ENCODE results near the gene COL26A1.
"Not testable (repeated sequence)": the region's sequence is repeated elsewhere in the genome, so short reads cannot be mapped to it uniquely, and the experiment has no call there.

The COL26A1 gene

GRCh38 chr7:101402081-101402779, 39.6 kb downstream of the COL26A1 start:
- no peak for DNase-seq (ENCODE audit: low spot score)

DNA sequence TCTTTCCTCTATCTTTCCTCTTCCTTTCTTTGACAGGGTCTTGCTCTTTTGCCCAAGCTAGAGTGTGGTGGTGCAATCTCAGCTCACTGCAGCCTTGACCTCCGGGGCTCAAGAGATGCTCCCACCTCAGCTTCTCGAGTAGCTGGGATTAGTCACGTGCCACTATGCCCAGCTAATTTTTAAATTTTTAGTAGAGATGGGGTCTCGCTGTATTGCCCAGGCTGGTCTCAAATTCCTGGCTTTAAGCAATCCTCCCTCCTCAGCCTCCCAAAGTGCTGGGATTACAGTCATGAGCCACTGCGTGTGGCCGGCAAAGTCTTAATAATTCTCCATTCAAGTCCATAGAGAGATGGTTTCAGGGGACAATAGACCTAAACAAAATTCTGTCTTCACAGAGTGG, 40.2 kb downstream of the COL26A1 start:
- DNase-seq (ENCODE audit: low spot score) = no peak

DNA sequence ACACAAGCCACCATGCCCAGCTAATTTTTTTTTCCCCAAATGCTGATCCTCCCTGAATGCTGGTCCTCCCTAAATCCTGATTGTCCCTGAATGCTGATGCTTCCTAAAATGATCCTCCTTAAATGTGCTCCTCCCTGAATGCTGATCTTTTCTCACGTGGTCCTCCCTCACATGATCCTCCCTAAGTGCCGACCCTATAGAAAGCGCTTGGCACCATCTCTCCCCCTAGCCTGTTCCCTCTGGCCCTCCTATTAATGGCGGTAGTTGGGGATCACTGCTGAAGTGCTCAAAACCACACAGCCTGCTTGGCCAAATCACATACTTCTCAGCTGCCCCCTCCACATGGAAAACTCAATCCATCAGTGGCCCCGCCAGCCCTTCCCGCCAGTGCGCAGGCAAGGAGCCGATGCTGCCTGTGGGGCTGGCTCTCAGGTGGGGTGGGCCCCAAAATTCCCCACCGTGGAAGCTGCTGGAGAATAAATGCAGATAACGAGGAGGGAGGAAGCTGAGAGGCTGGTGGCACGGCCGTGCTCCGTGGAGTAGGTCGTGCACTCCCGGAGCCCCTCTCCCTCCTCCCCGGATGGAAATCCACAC, 42.9 kb downstream of the COL26A1 start:
- DNase-seq (ENCODE audit: low spot score) = no peak

DNA sequence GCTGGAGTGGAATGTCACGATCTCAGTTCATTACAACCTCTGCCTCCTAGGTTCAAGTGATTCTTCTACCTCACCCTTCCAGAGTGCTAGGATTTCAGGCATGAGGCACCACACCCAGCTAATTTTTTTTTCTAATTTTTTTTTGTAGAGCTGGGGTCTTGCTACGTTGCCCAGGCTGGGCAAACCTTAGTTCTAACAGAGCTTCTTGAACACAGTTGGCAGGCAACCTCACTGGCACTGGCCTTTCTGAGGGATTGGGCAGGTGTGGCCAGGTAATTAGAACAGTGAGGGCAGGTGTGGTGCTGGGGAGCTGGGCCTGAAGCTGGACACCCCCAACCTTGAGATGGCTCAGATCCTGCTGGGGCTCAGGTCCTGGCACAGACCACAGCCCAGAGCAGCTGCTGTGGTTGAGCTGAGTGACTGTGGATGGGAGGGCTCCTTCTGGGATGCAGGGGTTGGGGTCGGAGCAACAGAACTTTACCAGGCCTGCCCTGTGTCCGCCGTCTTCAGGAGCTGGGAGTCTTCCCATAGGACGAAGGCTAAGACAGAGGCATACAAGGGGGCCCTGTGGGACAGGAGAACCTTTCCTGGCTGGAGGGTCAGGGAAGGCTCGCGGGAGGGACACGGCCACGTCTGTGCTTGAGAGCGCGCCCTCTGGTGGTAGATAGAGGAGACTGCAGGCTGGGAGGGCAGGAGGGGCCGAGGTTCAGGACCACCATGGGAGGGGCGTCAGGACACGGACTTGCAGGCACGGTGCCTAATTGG, 48.2 kb downstream of the COL26A1 start:
- peak; percentile 24 for DNase-seq (ENCODE audit: low spot score)

- DNase-seq (ENCODE audit: low spot score) = no peak
Observed at GRCh38 chr7:101411508-101411874, 48.8 kb downstream of the COL26A1 start.

DNA sequence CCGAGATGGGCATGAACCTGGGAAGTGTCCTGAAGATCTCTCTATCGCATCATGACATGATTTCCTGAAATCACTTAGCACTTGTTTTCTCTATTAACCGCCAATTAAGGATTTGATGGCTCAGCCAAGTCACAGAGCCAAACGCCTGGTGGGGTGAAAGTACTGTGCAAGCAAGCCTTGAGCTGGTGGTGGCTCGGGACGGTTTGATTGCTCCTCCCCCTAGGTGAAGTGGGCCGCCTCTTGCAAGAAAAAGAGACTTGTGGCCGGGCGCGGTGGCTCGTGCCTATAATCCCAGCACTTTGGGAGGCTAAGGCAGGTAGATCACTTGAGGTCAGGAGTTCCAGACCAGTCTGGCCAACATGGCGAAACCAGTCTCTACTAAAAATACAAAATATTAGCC, 50.3 kb downstream of the COL26A1 start:
- DNase-seq (ENCODE audit: low spot score) = no peak

- DNase-seq (ENCODE audit: low spot score) = no peak
Observed at GRCh38 chr7:101418694-101419093, 56.0 kb downstream of the COL26A1 start.

DNA sequence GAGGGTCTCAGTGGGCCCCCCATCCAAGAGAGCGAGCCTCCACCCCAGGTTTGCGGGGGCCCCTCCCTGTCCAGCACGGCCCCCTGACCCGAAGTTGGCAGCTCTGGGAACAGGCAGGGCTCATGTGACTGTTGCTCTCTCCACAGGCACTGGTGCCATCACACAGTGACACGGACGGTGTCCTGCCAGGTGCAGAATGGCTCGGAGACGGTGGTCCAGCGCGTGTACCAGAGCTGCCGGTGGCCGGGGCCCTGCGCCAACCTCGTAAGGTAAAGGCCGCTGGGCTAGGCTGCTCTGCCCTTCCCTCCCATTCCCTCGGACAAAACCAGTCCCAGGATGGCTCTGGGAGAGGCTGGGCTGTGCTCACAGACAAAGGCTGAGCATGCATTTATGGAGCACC, 57.2 kb downstream of the COL26A1 start:
- DNase-seq (ENCODE audit: low spot score) = no peak

- DNase-seq (ENCODE audit: low spot score) = no peak
Observed at GRCh38 chr7:101420436-101420835, 57.8 kb downstream of the COL26A1 start.

GRCh38 chr7:101422356-101423195, 59.9 kb downstream of the COL26A1 start:
- DNase-seq (ENCODE audit: low spot score) = no peak

DNA sequence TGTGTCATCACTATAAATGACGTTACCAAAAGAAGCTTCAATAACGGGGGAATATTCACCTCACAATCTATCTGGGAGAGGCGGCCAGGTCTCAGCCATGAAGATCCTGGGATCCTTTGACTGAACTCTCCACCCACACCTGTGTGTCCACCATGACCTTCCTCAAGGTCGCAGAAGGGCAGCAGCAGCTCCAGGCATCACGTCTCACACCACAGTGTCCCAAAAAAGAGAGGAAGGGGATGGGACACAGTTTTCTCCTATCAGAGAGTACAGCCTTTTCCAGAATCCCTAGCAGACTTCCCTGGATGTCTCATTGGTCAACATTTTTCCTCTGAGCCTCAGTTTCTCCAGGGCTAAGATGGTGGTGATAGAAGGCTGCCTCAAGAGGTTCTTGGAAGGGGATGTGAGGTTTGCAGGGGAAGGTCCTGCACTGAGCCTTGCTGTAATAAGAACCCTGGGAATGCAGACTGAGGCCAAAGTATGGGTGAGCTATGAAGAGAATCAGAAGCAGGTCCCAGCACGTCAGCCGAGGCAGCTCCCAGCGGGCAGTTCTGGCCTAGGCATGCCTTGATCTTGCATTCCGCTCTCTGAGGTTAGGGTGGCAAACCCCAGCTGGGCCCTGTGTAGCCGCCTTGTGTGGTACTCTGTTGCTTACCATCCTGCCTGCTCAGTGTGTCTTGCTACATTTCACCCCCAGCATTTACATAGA, 63.8 kb downstream of the COL26A1 start:
- DNase-seq (ENCODE audit: low spot score) = no peak

DNA sequence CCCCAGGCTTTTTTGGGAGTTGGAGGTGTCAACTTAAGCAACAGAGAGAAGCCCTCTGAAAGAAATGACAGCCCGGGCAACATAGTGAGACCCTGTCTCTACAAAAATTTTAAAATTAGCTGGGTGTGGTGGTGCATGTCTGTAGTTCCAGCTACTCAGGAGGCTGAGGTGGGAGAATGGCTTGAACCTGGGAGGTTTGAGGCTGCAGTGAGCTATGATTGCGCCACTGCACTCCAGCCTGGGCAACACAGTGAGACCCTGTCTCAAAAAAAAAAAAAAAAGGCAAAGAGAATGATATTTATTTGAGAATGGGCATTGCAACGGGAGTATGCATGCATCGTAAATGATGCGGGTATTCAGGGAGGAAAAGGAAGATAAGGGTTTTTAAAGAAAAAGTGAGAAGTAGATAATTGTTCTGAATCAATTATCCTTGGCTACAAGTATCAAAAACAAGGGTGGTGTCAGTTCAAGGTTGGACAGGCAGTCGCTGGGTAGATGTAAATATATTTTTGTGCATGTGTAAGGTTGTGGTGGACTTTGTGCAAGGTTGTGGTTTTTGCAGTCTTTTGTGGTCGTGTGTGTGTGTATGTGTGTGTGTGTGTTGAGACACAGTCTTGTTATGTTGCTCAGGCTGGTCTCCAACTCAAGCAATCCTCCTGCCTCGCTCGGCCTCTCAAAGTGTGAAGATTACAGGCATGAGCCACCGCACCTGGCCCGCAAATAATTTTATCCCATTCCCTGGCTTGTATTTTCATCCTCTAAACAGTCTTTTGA, 65.6 kb downstream of the COL26A1 start:
- DNase-seq (ENCODE audit: low spot score) = no peak

- DNase-seq (ENCODE audit: low spot score) = no peak
Observed at GRCh38 chr7:101432316-101432715, 69.6 kb downstream of the COL26A1 start.

GRCh38 chr7:101433688-101434087, 71.0 kb downstream of the COL26A1 start:
- DNase-seq (ENCODE audit: low spot score) = no peak

DNA sequence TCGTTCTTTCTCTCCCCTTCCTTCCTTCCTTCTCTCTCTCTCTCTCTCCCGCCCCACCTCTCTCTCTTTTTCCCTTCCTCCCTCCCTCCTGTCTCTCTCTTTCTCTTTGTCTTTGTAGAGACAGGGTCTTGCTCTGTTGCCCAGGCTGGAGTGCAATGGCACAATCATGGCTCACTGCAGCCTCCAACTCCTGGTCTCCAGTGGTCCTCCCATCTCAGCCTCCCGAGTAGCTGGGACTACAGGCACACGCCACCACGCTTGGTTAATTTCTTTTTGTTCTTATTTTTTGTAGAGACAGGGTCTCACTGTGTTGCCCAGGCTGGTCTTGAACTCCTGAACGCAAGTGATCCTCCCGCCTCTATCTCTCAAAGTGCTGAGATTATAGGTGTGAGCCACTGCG, 71.5 kb downstream of the COL26A1 start:
- DNase-seq (ENCODE audit: low spot score) = not testable (repeated sequence)

GRCh38 chr7:101435461-101436220, 73.0 kb downstream of the COL26A1 start:
- no peak for DNase-seq (ENCODE audit: low spot score)

- DNase-seq (ENCODE audit: low spot score) = no peak
Observed at GRCh38 chr7:101436221-101436735, 73.6 kb downstream of the COL26A1 start.

DNA sequence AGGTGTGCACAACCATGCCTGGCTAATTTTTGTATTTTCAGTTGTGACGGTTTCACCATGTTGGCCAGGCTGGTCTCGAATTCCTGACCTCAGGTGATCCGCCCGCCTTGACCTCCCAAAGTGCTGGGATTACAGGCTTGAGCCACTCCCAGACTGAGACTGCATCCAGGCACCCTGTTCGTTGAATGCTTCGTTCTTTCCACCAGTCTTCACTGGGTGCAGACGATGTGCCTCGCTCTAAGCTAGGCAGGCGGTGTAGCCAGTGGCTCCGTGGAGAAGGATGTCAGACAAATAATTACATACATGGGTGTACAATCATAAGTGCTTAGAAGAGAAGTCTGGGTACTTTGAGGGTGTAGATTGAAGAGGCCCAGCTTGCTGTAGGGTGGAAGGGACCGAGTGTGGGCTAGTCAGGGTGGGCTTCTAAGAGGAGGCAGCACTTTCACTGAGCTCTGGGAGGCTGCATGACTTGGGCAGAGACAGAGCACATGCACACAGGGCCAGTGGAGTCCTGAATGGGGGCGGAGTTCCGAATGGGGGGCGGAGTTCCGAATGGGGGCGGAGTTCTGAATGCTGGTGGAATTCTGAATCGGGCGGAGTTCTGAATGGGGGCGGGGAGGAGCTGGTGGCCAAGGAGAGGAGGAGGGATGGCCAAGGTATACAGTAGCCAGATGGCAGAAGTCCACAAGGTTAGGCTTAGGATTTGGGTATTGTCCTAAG, 74.3 kb downstream of the COL26A1 start:
- DNase-seq (ENCODE audit: low spot score) = no peak

DNA sequence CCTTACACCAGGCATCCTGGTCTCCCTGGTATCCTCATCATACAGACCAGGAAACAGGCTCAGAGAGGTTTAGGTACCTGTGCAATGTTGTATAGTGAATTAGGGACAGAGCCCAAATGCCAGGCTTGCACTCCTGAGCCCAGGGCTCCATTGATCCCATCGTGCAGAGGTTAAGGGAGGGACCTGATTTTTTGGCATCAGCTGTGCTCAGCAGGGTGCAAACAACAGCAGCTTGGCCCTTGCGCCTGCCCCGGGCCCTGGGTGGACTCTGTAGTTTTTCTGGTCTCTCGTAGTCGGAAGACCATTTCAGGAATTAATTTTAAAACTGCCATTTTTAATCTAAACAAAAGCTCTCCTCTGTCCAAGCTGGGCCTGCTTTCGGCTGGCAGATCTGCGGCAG, 79.2 kb downstream of the COL26A1 start:
- DNase-seq (ENCODE audit: low spot score) = no peak

Data from CD4-positive, alpha-beta T cell treated with Interleukin-15 for 4 hours (primary cell).